Measurements from ENCODE around the gene RIPK1.

Gene RIPK1

DNA sequence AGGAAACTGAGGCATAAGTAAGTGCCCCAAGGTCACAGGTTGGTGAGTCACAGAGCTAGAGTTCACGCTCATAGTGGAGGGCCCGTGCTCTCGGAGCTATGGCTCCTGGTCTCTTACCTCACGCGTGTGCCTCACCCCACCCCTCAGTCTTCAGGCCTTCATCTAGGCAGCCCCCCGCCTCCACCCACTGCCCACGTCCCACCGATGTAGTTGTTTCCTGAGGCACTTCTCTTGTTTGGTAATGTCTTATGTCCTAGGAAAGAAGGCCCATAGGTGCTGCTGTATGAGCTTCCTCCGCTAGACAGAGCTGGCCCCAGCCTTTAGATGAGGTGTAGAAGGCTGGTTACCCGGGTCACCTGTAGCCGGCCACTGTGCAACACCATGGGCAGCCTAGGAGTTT, 5.1 kb downstream of the RIPK1 start:
- Histone ChIP-seq H3K9me3 (ENCODE audit: low read length) (no peaks in the 10 kb centered on the region), H3K36me3 (ENCODE audit: insufficient read depth, low read length) (peaks cover 27% of the 10 kb centered on the region), H4K20me1 (ENCODE audit: insufficient read depth, low read length) (no peaks in the 10 kb centered on the region), H2AFZ (ENCODE audit: low read length) (no peak overlapping the region), H3K79me2 (ENCODE audit: insufficient read depth, low read length) (peaks cover 64% of the 10 kb centered on the region), H3K9ac (ENCODE audit: low read length) (no peak overlapping the region), H3K27me3 (ENCODE audit: insufficient read depth, low read length) (no peaks in the 10 kb centered on the region), H3K4me3 (ENCODE audit: low read depth, low read length, poor library complexity, severe bottlenecking) (no peak overlapping the region), H3K4me1 (ENCODE audit: insufficient read depth, low read length, severe bottlenecking) (peaks cover 57% of the 10 kb centered on the region), H3K4me2 (ENCODE audit: low read length) (no peak overlapping the region), H3F3A (ENCODE audit: insufficient read depth, low read length) (0 out of 2 replicates have a peak, but pooled peaks cover 7% of the 10 kb centered on the region), H3K27ac (ENCODE audit: low read depth, low read length, poor library complexity, severe bottlenecking) (no peak overlapping the region), H3K9me2 (ENCODE audit: low read depth, low read length) (no peaks in the 10 kb centered on the region)
- TF ChIP-seq, protein P1, sequence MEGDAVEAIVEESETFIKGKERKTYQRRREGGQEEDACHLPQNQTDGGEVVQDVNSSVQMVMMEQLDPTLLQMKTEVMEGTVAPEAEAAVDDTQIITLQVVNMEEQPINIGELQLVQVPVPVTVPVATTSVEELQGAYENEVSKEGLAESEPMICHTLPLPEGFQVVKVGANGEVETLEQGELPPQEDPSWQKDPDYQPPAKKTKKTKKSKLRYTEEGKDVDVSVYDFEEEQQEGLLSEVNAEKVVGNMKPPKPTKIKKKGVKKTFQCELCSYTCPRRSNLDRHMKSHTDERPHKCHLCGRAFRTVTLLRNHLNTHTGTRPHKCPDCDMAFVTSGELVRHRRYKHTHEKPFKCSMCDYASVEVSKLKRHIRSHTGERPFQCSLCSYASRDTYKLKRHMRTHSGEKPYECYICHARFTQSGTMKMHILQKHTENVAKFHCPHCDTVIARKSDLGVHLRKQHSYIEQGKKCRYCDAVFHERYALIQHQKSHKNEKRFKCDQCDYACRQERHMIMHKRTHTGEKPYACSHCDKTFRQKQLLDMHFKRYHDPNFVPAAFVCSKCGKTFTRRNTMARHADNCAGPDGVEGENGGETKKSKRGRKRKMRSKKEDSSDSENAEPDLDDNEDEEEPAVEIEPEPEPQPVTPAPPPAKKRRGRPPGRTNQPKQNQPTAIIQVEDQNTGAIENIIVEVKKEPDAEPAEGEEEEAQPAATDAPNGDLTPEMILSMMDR (IDR thresholded peaks at IDR 0.05; ENCODE audit: low read length), result no peak
- no peak for TF ChIP-seq EZH2 (IDR thresholded peaks at IDR 0.05; ENCODE audit: borderline replicate concordance, low read length)

- Histone ChIP-seq H3K27me3 (ENCODE audit: insufficient read depth, low read length) (no peaks in the 10 kb centered on the region), H3K79me2 (ENCODE audit: insufficient read depth, low read length) (peaks cover 50% of the 10 kb centered on the region), H3K9me3 (ENCODE audit: low read length) (no peaks in the 10 kb centered on the region), H3K9ac (ENCODE audit: low read length) (peak overlapping the region; percentile 20), H2AFZ (ENCODE audit: low read length) (no peak overlapping the region), H4K20me1 (ENCODE audit: insufficient read depth, low read length) (no peaks in the 10 kb centered on the region), H3K4me3 (ENCODE audit: low read depth, low read length, poor library complexity, severe bottlenecking) (peak overlapping the region; percentile 24), H3K4me2 (ENCODE audit: low read length) (peak overlapping the region; percentile 51), H3K36me3 (ENCODE audit: insufficient read depth, low read length) (peaks cover 47% of the 10 kb centered on the region), H3F3A (ENCODE audit: insufficient read depth, low read length) (0 out of 2 replicates have a peak, but pooled peaks cover 7% of the 10 kb centered on the region), H3K4me1 (ENCODE audit: insufficient read depth, low read length, severe bottlenecking) (peaks cover 41% of the 10 kb centered on the region), H3K9me2 (ENCODE audit: low read depth, low read length) (no peaks in the 10 kb centered on the region), H3K27ac (ENCODE audit: low read depth, low read length, poor library complexity, severe bottlenecking) (peak overlapping the region; percentile 71)
- no peak for TF ChIP-seq EZH2 (IDR thresholded peaks at IDR 0.05; ENCODE audit: borderline replicate concordance, low read length)
- TF ChIP-seq, protein P1 (IDR thresholded peaks at IDR 0.05; ENCODE audit: low read length), result no peak
Measured at GRCh38 chr6:3075772-3076113, 7.4 kb downstream of the RIPK1 start.

DNA sequence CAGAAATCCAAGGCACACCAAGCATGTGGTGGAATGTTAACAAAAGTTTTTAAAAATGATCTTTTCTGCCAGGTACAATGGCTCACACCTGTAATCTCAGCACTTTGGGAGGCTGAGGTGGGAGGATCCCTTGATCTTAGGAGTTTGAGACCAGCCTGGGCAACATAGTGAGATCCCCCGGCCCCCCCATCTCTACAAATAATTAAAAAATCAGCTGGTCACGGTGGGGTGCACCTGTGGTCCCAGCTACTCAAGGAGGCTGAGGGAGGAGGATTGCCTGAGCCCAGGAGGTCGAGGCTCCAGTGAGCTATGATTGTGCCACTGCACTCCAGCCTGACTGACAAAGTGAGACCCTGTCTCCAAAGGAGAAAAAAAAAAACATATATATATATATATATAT, 8.0 kb downstream of the RIPK1 start:
- 0 out of 2 replicates have a peak, but pooled peaks cover 4% of the 10 kb centered on the region for H3F3A ChIP-seq (ENCODE audit: insufficient read depth, low read length)
- H3K27me3 ChIP-seq (ENCODE audit: insufficient read depth, low read length), result no peaks in the 10 kb centered on the region
- peaks cover 48% of the 10 kb centered on the region for H3K36me3 ChIP-seq (ENCODE audit: insufficient read depth, low read length)
- peak overlapping the region; percentile 71 for H3K27ac ChIP-seq (ENCODE audit: low read depth, low read length, poor library complexity, severe bottlenecking)
- H3K79me2 ChIP-seq (ENCODE audit: insufficient read depth, low read length), result peaks cover 44% of the 10 kb centered on the region
- H3K9me2 ChIP-seq (ENCODE audit: low read depth, low read length), result no peaks in the 10 kb centered on the region
- H3K4me3 ChIP-seq (ENCODE audit: low read depth, low read length, poor library complexity, severe bottlenecking), result no peak overlapping the region
- H2AFZ ChIP-seq (ENCODE audit: low read length), result no peak overlapping the region
- peak overlapping the region; percentile 51; the same call in 1 of the 2 replicates for H3K4me2 ChIP-seq (ENCODE audit: low read length)
- H3K4me1 ChIP-seq (ENCODE audit: insufficient read depth, low read length, severe bottlenecking), result peaks cover 36% of the 10 kb centered on the region
- no peaks in the 10 kb centered on the region for H4K20me1 ChIP-seq (ENCODE audit: insufficient read depth, low read length)
- TF ChIP-seq EZH2 (IDR thresholded peaks at IDR 0.05; ENCODE audit: borderline replicate concordance, low read length), result no peak
- TF ChIP-seq, protein P1 (IDR thresholded peaks at IDR 0.05; ENCODE audit: low read length), result no peak
- H3K9ac ChIP-seq (ENCODE audit: low read length), result peak overlapping the region; percentile 20; the same call in 1 of the 2 replicates
- no peaks in the 10 kb centered on the region for H3K9me3 ChIP-seq (ENCODE audit: low read length)

All from OCI-LY1 (cell line).